Activated CD8-positive, alpha-beta T cell treated with anti-CD3 and anti-CD28 coated beads for 36 hours (primary cell): Measurements from ENCODE around the gene ANAPC1. TPM values are rescaled to one million over a fixed set of nuclear protein-coding genes. Genes with fewer than 3 reads are reported as not detected.
A peak's percentile ranks its signal among the peaks of the same experiment; 100 is the strongest.
"Not testable (repeated sequence)": the region's sequence is repeated elsewhere in the genome, so short reads cannot be mapped to it uniquely, and the experiment has no call there.

Experiments
- ATAC-seq: fragments of 200-7000 bp; cut with Tn5 transposase; one replicate; pipeline ENCODE4 v1.10.0; 2021; ENCODE audit warnings: mild to moderate bottlenecking, moderate library complexity
- CTCF ChIA-PET: fragments of 350-600 bp; sonication (Branson Sonifier 250); formaldehyde crosslinking; loops from one replicate; lab custom pipeline; 2021; ENCODE audit warnings: antibody characterized with exemption; lab: Charles Lee
- POLR2A ChIA-PET: fragments of 350-600 bp; sonication (Branson Sonifier 250); formaldehyde crosslinking; loops from one replicate; lab custom pipeline; 2021; ENCODE audit warnings: antibody characterized with exemption; lab: Charles Lee
- DNase-seq: peaks from one replicate; pipeline ENCODE4 v3.0.0-alpha.2; 2020
- H3K27ac Mint-ChIP-seq: one replicate; pipeline ENCODE4 v1.8.0; 2021; ENCODE audit warnings: mild to moderate bottlenecking, mixed read lengths
- H3K27me3 Mint-ChIP-seq: one replicate; pipeline ENCODE4 v1.8.0; 2021; ENCODE audit warnings: mixed read lengths
- H3K36me3 Mint-ChIP-seq: one replicate; pipeline ENCODE4 v1.8.0; 2021; ENCODE audit warnings: low read depth, mixed read lengths
- H3K4me1 Mint-ChIP-seq: one replicate; pipeline ENCODE4 v1.8.0; 2021; ENCODE audit warnings: low read depth, mixed read lengths
- H3K4me3 Mint-ChIP-seq: one replicate; pipeline ENCODE4 v1.8.0; 2021; ENCODE audit warnings: mild to moderate bottlenecking, moderate library complexity, mixed read lengths
- H3K9me3 Mint-ChIP-seq: one replicate; pipeline ENCODE4 v1.8.0; 2021; ENCODE audit warnings: mixed read lengths
- CTCF ChIP-seq: fragments of 200-600 bp; IDR thresholded peaks from one replicate; pipeline ENCODE4 v1.8.0; 2022; ENCODE audit warnings: antibody characterized with exemption, mild to moderate bottlenecking
- intact Hi-C: fragments of 100-400 bp; cut with micrococcal nuclease; formaldehyde crosslinking; loops from one replicate; pipeline ENCODE4 v1.10.0; 2022
- total RNA-seq, 2 experiments: library from RNA; stranded (reverse); gene quantifications; one replicate each; pipeline ENCODE4 v1.2.3, GENCODE V29; 2021

ANAPC1 gene
- total RNA-seq, 2 experiments from 2014 or later, result 118 to 135 TPM

DNA sequence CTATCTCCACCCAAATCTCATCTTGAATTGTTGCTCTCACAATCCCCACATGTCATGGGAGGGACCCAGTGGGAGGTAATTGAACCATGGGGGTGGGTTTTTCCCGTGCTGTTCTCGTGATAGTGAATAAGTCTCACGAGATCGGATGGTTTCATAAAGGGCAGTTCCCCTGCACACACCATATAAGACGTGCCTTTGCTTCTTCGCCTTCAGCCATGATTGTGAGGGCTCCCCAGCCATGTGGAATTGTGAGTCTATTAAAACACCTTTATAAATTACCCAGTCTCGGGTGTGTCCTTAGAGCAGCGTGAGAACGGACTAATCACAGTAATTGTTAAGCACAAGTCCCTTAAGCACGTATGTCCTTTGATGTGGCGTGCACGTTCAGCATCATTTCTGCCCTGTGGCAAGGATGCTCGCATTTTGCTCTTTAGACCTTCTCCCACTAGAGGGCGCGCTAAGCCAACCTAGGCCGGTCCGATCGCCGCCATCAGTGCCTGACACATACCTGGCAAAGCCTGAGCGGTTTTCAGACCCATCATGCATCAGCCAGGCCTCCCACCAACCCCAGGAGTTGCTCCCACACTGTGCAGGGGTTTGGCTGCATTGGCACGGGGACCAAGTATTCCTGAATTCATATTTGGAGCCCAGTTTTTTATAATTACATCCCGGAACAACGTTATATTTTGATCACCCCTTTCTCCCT lies 136.4 kb downstream of the ANAPC1 start:
- H3K27ac Mint-ChIP-seq, intact Hi-C loops, H3K27me3 Mint-ChIP-seq, H3K36me3 Mint-ChIP-seq, H3K9me3 Mint-ChIP-seq, H3K4me1 Mint-ChIP-seq, H3K4me3 Mint-ChIP-seq, POLR2A ChIA-PET, CTCF ChIA-PET: not testable (repeated sequence)
- ATAC-seq (peak; percentile 94), DNase-seq (peak; percentile 88)
- TF ChIP-seq CTCF, result peak; percentile 47

DNA sequence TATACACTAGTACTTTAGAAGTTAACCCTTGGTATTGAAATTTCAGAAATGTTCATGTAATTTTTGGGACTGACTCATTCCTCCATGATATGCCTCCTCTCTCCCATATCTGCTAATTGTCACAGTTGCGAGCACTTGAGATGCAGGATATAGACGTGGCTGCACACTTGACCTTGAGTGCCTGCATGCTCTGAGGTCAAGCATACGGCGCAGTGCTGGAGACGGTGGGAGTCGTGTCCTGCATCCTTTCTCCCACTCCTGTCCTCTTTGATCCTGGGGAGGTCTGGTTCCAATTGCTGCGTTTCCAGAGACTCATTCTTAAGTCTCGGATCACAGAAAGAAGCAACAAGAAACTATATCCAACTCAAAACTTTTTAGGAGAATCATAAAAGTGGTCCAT lies 139.2 kb downstream of the ANAPC1 start:
- H3K27me3 Mint-ChIP-seq, H3K4me3 Mint-ChIP-seq, POLR2A ChIA-PET, H3K27ac Mint-ChIP-seq, DNase-seq, H3K4me1 Mint-ChIP-seq, H3K36me3 Mint-ChIP-seq, ATAC-seq, CTCF ChIA-PET, intact Hi-C loops, H3K9me3 Mint-ChIP-seq: not testable (repeated sequence)

GRCh38 chr2:111741517-111741916 lies 142.5 kb downstream of the ANAPC1 start:
- H3K27ac Mint-ChIP-seq, CTCF ChIA-PET, H3K4me1 Mint-ChIP-seq, H3K4me3 Mint-ChIP-seq, intact Hi-C loops, H3K36me3 Mint-ChIP-seq, H3K9me3 Mint-ChIP-seq, DNase-seq, ATAC-seq, H3K27me3 Mint-ChIP-seq, POLR2A ChIA-PET: not testable (repeated sequence)

DNA sequence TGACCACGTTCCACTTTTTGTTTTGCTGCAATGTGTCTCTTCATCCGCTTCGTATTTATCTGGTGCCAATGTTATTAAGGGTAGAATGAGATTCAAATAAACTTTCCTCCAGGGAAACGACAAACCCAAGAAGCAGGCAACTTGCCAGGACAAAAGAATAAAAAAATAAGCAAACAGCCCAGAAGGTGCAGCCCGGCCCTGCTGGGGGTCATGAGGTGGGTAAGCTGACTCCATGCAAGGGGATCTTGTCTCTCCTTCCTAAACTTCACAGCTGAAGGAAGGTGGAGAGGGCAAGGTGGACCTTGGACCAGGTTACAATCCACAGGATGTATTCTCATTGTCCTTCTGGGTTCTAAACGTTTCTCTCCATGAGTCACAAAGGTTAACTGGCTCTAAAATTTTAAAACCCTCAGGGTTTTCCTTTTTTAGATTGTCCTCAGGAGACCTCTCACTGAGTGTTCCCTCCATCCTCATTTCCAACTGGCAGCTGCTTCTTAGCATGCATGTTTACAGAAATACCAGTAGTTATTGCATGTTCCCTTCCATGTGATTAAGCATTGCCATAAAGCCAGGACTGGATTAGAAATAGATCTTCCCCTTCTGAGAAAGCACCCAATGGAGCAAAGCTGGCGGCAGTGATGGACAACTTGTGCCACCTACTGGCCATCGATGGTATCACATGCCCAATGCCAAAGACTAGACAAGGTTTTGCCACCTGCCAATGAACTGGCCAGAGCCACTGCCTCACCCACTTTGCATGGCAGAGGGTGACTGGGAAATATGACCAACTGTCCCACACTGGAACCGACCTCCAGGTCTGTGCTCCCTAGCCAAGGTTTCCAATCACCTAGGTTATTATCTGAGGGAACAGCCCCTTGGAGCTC lies 147.9 kb downstream of the ANAPC1 start:
- H3K4me3 Mint-ChIP-seq, H3K4me1 Mint-ChIP-seq, H3K27ac Mint-ChIP-seq, POLR2A ChIA-PET, intact Hi-C loops, H3K27me3 Mint-ChIP-seq, CTCF ChIA-PET, DNase-seq, H3K9me3 Mint-ChIP-seq, H3K36me3 Mint-ChIP-seq: not testable (repeated sequence)
- TF ChIP-seq CTCF, result peak; percentile 62
- ATAC-seq, result peak; percentile 98

GRCh38 chr2:111735420-111735819 lies 148.6 kb downstream of the ANAPC1 start:
- CTCF ChIA-PET, H3K4me3 Mint-ChIP-seq, intact Hi-C loops, H3K27me3 Mint-ChIP-seq, ATAC-seq, H3K4me1 Mint-ChIP-seq, H3K36me3 Mint-ChIP-seq, POLR2A ChIA-PET, DNase-seq, H3K9me3 Mint-ChIP-seq, H3K27ac Mint-ChIP-seq: not testable (repeated sequence)

GRCh38 chr2:111729812-111730458 lies 154.1 kb downstream of the ANAPC1 start:
- H3K4me3 Mint-ChIP-seq, intact Hi-C loops, ATAC-seq: not testable (repeated sequence)

GRCh38 chr2:111727611-111728110 lies 156.3 kb downstream of the ANAPC1 start:
- H3K27ac Mint-ChIP-seq, H3K4me3 Mint-ChIP-seq, POLR2A ChIA-PET, H3K27me3 Mint-ChIP-seq, intact Hi-C loops, CTCF ChIA-PET, H3K9me3 Mint-ChIP-seq, H3K36me3 Mint-ChIP-seq, H3K4me1 Mint-ChIP-seq: not testable (repeated sequence)
- ATAC-seq (peak; percentile 75), DNase-seq (peak; percentile 52)

More at GRCh38 chr2:111729812-111730458, 154.1 kb downstream of the ANAPC1 start:
- H3K36me3 Mint-ChIP-seq, POLR2A ChIA-PET, DNase-seq, H3K27me3 Mint-ChIP-seq, H3K9me3 Mint-ChIP-seq, CTCF ChIA-PET, H3K27ac Mint-ChIP-seq, H3K4me1 Mint-ChIP-seq: not testable (repeated sequence)

DNA sequence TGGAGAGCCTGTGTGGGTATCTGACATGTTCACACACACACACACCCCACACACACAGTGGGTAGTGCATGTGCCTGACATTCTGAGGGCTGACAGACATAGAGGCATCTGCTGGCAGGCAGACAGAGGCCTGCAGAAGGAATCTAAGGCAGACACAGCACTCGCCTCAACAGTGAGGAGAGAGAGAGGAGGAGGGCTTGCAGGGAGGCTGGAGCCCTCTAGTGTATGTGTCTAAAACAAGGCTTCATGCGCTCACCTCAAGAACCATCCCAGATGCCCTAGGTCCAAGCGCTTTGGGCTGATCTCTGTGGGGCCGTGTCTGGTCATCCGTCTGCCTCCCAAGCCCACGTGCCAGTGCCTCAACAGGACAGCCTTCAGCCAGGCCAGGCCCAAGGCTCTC lies 158.3 kb downstream of the ANAPC1 start:
- H3K27ac Mint-ChIP-seq, H3K9me3 Mint-ChIP-seq, POLR2A ChIA-PET, H3K27me3 Mint-ChIP-seq, H3K36me3 Mint-ChIP-seq, H3K4me1 Mint-ChIP-seq, intact Hi-C loops, H3K4me3 Mint-ChIP-seq, CTCF ChIA-PET: not testable (repeated sequence)
- ATAC-seq (peak; percentile 74), DNase-seq (peak; percentile 43)

GRCh38 chr2:111719610-111720009 lies 164.4 kb downstream of the ANAPC1 start:
- ATAC-seq, result peak; percentile 42
- not testable (repeated sequence) for H3K9me3 Mint-ChIP-seq, H3K4me3 Mint-ChIP-seq

More at GRCh38 chr2:111719610-111720009, 164.4 kb downstream of the ANAPC1 start:
- POLR2A ChIA-PET, H3K4me1 Mint-ChIP-seq, CTCF ChIA-PET, DNase-seq, H3K27ac Mint-ChIP-seq, H3K27me3 Mint-ChIP-seq, intact Hi-C loops, H3K36me3 Mint-ChIP-seq: not testable (repeated sequence)
